ENCODE results near the gene CCDC152. TPM values are rescaled to one million over a fixed set of nuclear protein-coding genes. Genes with fewer than 3 reads are reported as not detected.
"Not testable (repeated sequence)": the region's sequence is repeated elsewhere in the genome, so short reads cannot be mapped to it uniquely, and the experiment has no call there.

Gene CCDC152
- total RNA-seq, 1 donor from 2014 or later, result not detected

DNA sequence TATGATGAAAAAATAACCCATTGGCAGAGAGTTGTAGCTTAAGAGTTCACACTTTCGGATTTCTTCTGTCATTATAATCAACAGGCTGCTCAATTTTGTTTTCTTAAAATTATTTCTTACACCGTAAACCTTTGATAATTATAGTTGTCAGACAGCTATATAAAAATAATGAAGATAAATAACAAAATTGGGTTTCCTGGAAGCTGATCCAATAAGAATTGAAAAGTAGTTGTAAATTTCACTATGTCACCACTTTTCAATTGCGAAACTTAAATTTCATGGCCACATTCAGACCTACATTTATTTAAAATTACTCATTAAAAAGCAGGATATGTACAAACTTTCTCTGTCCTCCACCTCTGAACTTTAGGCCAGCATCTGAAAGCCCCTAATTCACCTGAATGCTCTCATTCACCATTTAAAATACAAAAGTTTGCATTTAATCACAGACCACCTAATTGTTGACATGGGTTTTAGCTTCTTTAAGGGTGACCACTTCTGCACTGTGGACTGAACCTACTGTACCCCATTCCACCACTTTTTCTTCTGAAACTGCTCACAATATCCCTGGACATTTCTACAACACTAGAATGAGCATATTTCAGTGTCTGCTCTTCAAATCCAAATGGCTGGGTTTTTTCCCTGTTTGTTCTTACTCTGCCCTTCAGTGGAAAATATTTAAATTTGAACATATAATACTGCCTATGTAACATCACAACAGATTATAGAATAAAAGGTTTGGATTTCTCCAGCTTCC is 54.4 kb downstream of the CCDC152 start:
- TF ChIP-seq POLR2A (IDR thresholded peaks at IDR 0.05) (no peak), POLR2AphosphoS5 (IDR thresholded peaks at IDR 0.05; ENCODE audit: insufficient read depth in 1 of 2, low read depth in 1 of 2) (no peak)
- TF ChIP-seq, protein P1, sequence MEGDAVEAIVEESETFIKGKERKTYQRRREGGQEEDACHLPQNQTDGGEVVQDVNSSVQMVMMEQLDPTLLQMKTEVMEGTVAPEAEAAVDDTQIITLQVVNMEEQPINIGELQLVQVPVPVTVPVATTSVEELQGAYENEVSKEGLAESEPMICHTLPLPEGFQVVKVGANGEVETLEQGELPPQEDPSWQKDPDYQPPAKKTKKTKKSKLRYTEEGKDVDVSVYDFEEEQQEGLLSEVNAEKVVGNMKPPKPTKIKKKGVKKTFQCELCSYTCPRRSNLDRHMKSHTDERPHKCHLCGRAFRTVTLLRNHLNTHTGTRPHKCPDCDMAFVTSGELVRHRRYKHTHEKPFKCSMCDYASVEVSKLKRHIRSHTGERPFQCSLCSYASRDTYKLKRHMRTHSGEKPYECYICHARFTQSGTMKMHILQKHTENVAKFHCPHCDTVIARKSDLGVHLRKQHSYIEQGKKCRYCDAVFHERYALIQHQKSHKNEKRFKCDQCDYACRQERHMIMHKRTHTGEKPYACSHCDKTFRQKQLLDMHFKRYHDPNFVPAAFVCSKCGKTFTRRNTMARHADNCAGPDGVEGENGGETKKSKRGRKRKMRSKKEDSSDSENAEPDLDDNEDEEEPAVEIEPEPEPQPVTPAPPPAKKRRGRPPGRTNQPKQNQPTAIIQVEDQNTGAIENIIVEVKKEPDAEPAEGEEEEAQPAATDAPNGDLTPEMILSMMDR (IDR thresholded peaks at IDR 0.05), result no peak
- Histone ChIP-seq H3K4me3 (peak overlapping the region; percentile 55 to 63), H3K27me3 (no peaks in the 10 kb centered on the region), H3K4me1 (peaks cover 39% of the 10 kb centered on the region), H3K27ac (peak overlapping the region; percentile 87), H3K36me3 (peaks cover 0 to 18% of the 10 kb centered on the region in 2 donors), H3K9me3 (no peaks in the 10 kb centered on the region)
- DNase-seq (ENCODE audit: extremely low spot score in 2 of 2), result no peak
- intact Hi-C loops (cut with DNase I), result no loop called here

DNA sequence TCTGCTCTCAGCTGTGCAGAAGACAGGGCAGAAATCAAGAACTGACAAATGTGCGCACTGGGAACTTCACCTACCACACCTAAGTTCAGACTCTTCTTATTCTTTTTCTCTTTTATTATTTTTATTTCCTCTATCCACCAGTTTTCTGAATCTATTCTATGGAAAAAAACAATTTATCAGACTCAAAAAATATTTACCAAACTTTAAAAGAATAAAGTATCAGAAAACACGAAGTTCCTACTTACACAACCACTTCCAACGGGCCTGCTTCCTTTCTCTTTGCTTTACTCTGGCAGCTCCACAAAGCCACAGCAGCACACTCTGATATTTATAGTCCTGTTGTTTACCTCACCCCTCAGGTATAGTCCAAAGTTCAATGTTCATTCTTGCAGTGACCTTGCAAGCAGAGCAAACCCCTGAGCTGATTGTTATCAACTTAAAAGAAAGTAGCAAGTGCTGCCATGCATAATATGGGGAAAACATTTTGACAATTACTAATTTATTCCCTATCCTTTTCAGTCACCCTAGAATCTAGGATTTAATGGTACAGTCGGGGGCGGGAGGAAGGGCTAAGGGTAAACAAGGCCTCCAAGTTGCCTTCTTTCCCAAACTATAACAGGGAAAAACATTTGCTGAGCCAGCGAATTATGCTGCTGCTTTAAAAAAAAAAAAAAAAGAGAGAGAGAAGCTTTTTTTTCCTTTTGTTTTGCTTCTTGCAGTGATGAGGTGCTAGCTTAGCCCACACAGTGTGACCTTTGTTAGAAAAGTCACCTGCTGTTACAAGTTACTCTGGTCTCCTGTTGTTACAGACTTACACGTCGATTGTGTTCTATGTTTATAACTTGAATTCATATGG is 55.2 kb downstream of the CCDC152 start, which contains the start of gene SELENOP:
Gene SELENOP, minus strand, starts transcription at position 302 of the 856 bp plus-strand sequence. CDS start 3,539 bp downstream, outside the sequence.
- H3K36me3 ChIP-seq, result peaks cover 0 to 10% of the 10 kb centered on the region in 2 donors
- intact Hi-C loops (cut with DNase I), result no loop called here
- DNase-seq (ENCODE audit: extremely low spot score in 2 of 2), result no peak
- peak within 1 kb of the TSS; percentile 55 to 63 for H3K4me3 ChIP-seq
- TF ChIP-seq, protein P1 (IDR thresholded peaks at IDR 0.05), result no peak
- TF ChIP-seq POLR2AphosphoS5 (IDR thresholded peaks at IDR 0.05; ENCODE audit: insufficient read depth in 1 of 2, low read depth in 1 of 2) (peak; percentile 35 to 66), POLR2A (IDR thresholded peaks at IDR 0.05) (peak in 1 of 2 donors; percentile 75)
- H3K27ac ChIP-seq, result peak within 1 kb of the TSS; percentile 87
- H3K4me1 ChIP-seq, result peaks cover 39% of the 10 kb centered on the region
- no peaks in the 10 kb centered on the region for H3K9me3 ChIP-seq
- H3K27me3 ChIP-seq, result no peaks in the 10 kb centered on the region

DNA sequence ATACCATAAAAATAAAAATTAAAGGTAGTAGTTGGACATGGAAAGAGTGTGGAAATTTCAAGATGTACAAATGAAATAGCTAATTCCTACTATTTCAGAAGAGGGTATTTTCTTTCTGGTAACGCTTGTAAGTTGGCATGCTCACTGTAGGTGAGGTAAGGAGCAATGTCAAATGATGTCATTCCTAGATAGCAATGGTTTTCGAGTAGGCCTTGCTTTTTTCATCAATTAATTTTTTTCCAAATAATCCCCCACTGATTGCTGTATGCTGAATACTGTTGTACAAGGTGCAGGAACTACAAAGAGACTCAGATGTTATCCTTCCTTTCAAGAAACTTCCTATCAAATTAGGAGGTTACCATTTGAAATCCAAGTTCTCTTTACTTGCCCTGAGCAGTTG is 56.0 kb downstream of the CCDC152 start:
- intact Hi-C loops (cut with DNase I), result no loop called here
- Histone ChIP-seq H3K27me3 (no peaks in the 10 kb centered on the region), H3K27ac (peak overlapping the region; percentile 87), H3K4me3 (peak overlapping the region in 1 of 2 donors; percentile 63), H3K36me3 (peaks cover 0 to 3% of the 10 kb centered on the region in 2 donors), H3K4me1 (peaks cover 35% of the 10 kb centered on the region), H3K9me3 (no peaks in the 10 kb centered on the region)
- no peak for TF ChIP-seq POLR2A (IDR thresholded peaks at IDR 0.05)
- TF ChIP-seq, protein P1 (IDR thresholded peaks at IDR 0.05), result no peak
- no peak for TF ChIP-seq POLR2AphosphoS5 (IDR thresholded peaks at IDR 0.05; ENCODE audit: insufficient read depth in 1 of 2, low read depth in 1 of 2)
- DNase-seq (ENCODE audit: extremely low spot score in 2 of 2), result no peak

DNA sequence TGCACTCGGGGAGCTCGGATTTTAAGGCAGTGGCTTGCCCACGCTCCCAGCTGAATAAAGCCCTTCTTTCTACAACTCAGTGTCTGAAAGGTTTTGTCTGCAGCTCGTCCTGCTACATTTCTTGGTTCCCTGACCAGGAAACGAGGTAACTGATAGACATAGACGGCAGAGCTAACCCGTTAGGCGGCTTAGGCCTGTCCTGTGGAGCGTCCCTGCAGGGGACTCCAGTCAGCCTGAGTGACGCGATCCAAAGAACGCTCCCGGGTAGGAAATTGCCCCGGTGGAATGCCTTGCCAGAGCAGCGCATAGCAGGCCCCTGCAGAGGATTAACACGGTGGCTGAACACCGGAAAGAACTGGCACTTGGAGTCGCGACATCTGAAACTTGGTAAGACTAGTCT is 56.9 kb downstream of the CCDC152 start:
- Histone ChIP-seq H3K9me3 (no peaks in the 10 kb centered on the region), H3K4me1 (peaks cover 25% of the 10 kb centered on the region), H3K4me3 (no peak overlapping the region), H3K36me3 (no peaks in the 10 kb centered on the region), H3K27ac (peak overlapping the region; percentile 87), H3K27me3 (no peaks in the 10 kb centered on the region)
- intact Hi-C loops (cut with DNase I), result no loop called here
- TF ChIP-seq POLR2AphosphoS5 (IDR thresholded peaks at IDR 0.05; ENCODE audit: insufficient read depth in 1 of 2, low read depth in 1 of 2) (no peak), POLR2A (IDR thresholded peaks at IDR 0.05) (no peak)
- TF ChIP-seq, protein P1 (IDR thresholded peaks at IDR 0.05), result no peak
- no peak for DNase-seq (ENCODE audit: extremely low spot score in 2 of 2)

DNA sequence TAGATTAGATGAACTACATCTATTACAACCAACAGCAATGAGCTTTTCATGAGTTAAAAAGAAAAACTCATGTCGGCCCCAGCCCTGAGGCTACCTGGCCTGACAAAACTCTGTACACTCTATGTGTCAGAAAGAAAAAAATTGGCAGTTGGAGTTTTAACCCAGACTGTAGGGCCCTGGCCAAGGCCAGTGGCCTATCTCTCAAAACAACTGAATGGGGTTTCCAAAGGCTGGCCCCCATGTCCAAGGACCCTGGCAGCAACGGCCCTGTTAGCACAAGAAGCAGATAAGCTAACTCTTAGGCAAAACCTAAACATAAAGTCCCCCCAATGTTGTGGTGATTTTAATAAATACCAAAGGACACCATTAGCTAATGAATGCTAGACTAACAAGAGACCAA is 59.9 kb downstream of the CCDC152 start:
- H3K27me3 ChIP-seq; DNase-seq (ENCODE audit: extremely low spot score in 2 of 2); H3K4me3 ChIP-seq; H3K9me3 ChIP-seq; H3K27ac ChIP-seq; H3K36me3 ChIP-seq; intact Hi-C loops (cut with DNase I): not testable (repeated sequence)
- H3K4me1 ChIP-seq, result peaks cover 15% of the 10 kb centered on the region

All from vagina (tissue), 2 donors.